Esophagus squamous epithelium (tissue), 4 donors: ENCODE data around the gene KRTAP10-10.

Experiments used
- POLR2A ChIP-seq, 4 donors: fragments of 450-650 bp; IDR thresholded peaks; one replicate each; pipeline ENCODE4 v1.6.1; 2017; ENCODE audit warnings: antibody characterized with exemption in 4 of 4, mild to moderate bottlenecking in 4 of 4, moderate library complexity in 3 of 4
- TF ChIP-seq, protein P1 (sequence below), 6 experiments: fragments of 450-650 bp in 4 of 6; fragments of 200-600 bp in 2 of 6; sonication (generic) in 2 of 6; IDR thresholded peaks; one replicate each; pipeline ENCODE4 v1.5.1; 2016 to 2019; ENCODE audit warnings: antibody characterized with exemption in 6 of 6, mild to moderate bottlenecking in 4 of 6, moderate library complexity in 4 of 6

- TF ChIP-seq, protein P1, sequence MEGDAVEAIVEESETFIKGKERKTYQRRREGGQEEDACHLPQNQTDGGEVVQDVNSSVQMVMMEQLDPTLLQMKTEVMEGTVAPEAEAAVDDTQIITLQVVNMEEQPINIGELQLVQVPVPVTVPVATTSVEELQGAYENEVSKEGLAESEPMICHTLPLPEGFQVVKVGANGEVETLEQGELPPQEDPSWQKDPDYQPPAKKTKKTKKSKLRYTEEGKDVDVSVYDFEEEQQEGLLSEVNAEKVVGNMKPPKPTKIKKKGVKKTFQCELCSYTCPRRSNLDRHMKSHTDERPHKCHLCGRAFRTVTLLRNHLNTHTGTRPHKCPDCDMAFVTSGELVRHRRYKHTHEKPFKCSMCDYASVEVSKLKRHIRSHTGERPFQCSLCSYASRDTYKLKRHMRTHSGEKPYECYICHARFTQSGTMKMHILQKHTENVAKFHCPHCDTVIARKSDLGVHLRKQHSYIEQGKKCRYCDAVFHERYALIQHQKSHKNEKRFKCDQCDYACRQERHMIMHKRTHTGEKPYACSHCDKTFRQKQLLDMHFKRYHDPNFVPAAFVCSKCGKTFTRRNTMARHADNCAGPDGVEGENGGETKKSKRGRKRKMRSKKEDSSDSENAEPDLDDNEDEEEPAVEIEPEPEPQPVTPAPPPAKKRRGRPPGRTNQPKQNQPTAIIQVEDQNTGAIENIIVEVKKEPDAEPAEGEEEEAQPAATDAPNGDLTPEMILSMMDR (IDR thresholded peaks at IDR 0.05), result no peak
- TF ChIP-seq POLR2A (IDR thresholded peaks at IDR 0.05), result no peak
Observed at GRCh38 chr21:44602463-44602850, 34.7 kb upstream of the KRTAP10-10 start.
